ENCODE results near the gene RPL39L.
A peak's percentile ranks its signal among the peaks of the same experiment; 100 is the strongest.
"Not testable (repeated sequence)": the region's sequence is repeated elsewhere in the genome, so short reads cannot be mapped to it uniquely, and the experiment has no call there.

RPL39L gene

GRCh38 chr3:187181454-187182170 lies 42.3 kb upstream of the RPL39L start:
- H3K27ac ChIP-seq: no peak overlapping the region
- no peak for TF ChIP-seq CTCF (conservative IDR thresholded peaks at IDR 0.05)

GRCh38 chr3:187172929-187173328 lies 33.6 kb upstream of the RPL39L start:
- no peak overlapping the region for H3K27ac ChIP-seq
- TF ChIP-seq CTCF (conservative IDR thresholded peaks at IDR 0.05): no peak

- not testable (repeated sequence) for H3K27ac ChIP-seq
These were observed 31.6 kb upstream of the RPL39L start for GRCh38 chr3:187170911-187171310.

GRCh38 chr3:187169231-187169960 lies 30.1 kb upstream of the RPL39L start:
- H3K27ac ChIP-seq: no peak overlapping the region
- TF ChIP-seq CTCF (conservative IDR thresholded peaks at IDR 0.05): no peak

- H3K27ac ChIP-seq: no peak overlapping the region
- TF ChIP-seq CTCF (conservative IDR thresholded peaks at IDR 0.05): no peak
These were observed 28.5 kb upstream of the RPL39L start for GRCh38 chr3:187167777-187168176.

GRCh38 chr3:187166750-187167149 lies 27.5 kb upstream of the RPL39L start:
- TF ChIP-seq CTCF (conservative IDR thresholded peaks at IDR 0.05): no peak
- no peak overlapping the region for H3K27ac ChIP-seq

GRCh38 chr3:187165144-187165543 lies 25.8 kb upstream of the RPL39L start:
- peak; percentile 84 for TF ChIP-seq CTCF (conservative IDR thresholded peaks at IDR 0.05)
- no peak overlapping the region for H3K27ac ChIP-seq
